Panc1 (cell line): ENCODE results near the gene EXOC3L1.

Experiments
- TCF7L2 ChIP-seq: IDR thresholded peaks from 2 replicates; pipeline ENCODE4 v1.6.1; 2011; ENCODE audit warnings: mild to moderate bottlenecking, low read depth, low read length, inconsistent platforms
- TF ChIP-seq, protein P1 (sequence below): fragments of 450-650 bp; IDR thresholded peaks from 2 replicates; pipeline ENCODE4 v1.5.1; 2017; ENCODE audit warnings: mild to moderate bottlenecking
- TF ChIP-seq, protein P2 (sequence below), 2 experiments: IDR thresholded peaks; 2 replicates each; pipeline ENCODE4 v1.6.1; 2011 to 2012; ENCODE audit warnings: low read depth in 2 of 2, control low read depth in 1 of 2, low read length in 1 of 2, mild to moderate bottlenecking in 1 of 2, moderate library complexity in 1 of 2; ENCODE audit not compliant: insufficient read depth in 1 of 2

DNA sequence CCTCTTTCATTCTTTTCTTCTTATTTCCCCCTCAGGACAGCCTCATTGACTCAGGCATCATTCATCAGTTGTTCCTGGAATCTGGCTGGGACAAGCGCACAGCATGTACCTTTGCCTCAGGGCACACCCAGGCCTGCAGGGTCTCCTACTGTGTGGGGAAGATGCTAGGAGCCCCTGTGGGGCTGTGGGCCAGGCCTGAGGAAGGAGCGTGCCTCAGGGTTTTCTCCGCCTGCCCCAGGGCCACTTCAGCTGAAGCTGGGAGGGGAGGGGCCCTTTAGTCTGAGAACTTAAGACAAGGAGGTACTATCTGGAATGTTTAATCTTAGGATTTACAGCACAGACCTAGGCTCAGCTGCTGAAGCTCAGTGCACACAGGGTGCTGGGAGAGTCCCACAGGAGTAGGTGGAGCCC, 16.9 kb upstream of the EXOC3L1 start:
- TF ChIP-seq, protein P1, sequence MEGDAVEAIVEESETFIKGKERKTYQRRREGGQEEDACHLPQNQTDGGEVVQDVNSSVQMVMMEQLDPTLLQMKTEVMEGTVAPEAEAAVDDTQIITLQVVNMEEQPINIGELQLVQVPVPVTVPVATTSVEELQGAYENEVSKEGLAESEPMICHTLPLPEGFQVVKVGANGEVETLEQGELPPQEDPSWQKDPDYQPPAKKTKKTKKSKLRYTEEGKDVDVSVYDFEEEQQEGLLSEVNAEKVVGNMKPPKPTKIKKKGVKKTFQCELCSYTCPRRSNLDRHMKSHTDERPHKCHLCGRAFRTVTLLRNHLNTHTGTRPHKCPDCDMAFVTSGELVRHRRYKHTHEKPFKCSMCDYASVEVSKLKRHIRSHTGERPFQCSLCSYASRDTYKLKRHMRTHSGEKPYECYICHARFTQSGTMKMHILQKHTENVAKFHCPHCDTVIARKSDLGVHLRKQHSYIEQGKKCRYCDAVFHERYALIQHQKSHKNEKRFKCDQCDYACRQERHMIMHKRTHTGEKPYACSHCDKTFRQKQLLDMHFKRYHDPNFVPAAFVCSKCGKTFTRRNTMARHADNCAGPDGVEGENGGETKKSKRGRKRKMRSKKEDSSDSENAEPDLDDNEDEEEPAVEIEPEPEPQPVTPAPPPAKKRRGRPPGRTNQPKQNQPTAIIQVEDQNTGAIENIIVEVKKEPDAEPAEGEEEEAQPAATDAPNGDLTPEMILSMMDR: no peak
- TF ChIP-seq, protein P2, sequence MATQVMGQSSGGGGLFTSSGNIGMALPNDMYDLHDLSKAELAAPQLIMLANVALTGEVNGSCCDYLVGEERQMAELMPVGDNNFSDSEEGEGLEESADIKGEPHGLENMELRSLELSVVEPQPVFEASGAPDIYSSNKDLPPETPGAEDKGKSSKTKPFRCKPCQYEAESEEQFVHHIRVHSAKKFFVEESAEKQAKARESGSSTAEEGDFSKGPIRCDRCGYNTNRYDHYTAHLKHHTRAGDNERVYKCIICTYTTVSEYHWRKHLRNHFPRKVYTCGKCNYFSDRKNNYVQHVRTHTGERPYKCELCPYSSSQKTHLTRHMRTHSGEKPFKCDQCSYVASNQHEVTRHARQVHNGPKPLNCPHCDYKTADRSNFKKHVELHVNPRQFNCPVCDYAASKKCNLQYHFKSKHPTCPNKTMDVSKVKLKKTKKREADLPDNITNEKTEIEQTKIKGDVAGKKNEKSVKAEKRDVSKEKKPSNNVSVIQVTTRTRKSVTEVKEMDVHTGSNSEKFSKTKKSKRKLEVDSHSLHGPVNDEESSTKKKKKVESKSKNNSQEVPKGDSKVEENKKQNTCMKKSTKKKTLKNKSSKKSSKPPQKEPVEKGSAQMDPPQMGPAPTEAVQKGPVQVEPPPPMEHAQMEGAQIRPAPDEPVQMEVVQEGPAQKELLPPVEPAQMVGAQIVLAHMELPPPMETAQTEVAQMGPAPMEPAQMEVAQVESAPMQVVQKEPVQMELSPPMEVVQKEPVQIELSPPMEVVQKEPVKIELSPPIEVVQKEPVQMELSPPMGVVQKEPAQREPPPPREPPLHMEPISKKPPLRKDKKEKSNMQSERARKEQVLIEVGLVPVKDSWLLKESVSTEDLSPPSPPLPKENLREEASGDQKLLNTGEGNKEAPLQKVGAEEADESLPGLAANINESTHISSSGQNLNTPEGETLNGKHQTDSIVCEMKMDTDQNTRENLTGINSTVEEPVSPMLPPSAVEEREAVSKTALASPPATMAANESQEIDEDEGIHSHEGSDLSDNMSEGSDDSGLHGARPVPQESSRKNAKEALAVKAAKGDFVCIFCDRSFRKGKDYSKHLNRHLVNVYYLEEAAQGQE (IDR thresholded peaks at IDR 0.05; ENCODE audit: insufficient read depth in 1 of 2, low read depth in 2 of 2, low read length in 1 of 2): no peak
- TF ChIP-seq TCF7L2: no peak
